Measurements from ENCODE around the gene EFHC1.
"Not testable (repeated sequence)": the region's sequence is repeated elsewhere in the genome, so short reads cannot be mapped to it uniquely, and the experiment has no call there.

- not testable (repeated sequence) for TF ChIP-seq CTCF (IDR thresholded peaks at IDR 0.05; ENCODE audit: poor library complexity); EZH2phosphoT487 (IDR thresholded peaks at IDR 0.05; ENCODE audit: low read depth, severe bottlenecking, unreplicated experiment)
Observed at GRCh38 chr6:52388119-52388518, 32.0 kb upstream of the EFHC1 start.
